ENCODE data around the gene FMC1. TPM values are rescaled to one million over a fixed set of nuclear protein-coding genes. Genes with fewer than 3 reads are reported as not detected.

Gene FMC1
- total and polyA plus RNA-seq, 2 donors (not counting 1 experiment from before 2014, with no cell fraction given) = 10.1 to 23.0 TPM

DNA sequence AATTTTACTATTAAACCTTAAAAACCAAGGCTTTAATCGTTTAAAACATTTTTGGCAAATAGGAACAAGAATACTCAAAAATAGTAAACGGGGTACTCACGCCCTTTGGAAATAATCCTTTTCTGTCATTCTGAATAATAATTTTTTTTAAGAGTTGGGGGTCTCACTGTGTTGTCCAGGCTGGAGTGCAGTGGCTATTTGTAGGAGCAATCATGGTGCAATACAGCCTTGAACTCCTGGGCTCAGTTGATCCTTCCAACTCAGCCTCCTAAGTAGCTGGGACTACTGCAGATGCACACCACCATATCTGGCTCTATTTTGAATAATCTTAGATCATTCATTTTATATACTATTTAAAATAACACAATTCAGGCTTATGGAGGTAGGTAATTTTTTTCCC is 43.5 kb downstream of the FMC1 start:
- TF ChIP-seq EZH2 (IDR thresholded peaks at IDR 0.05; ENCODE audit: low read length, missing control alignments) = no peak
- TF ChIP-seq, protein P1, sequence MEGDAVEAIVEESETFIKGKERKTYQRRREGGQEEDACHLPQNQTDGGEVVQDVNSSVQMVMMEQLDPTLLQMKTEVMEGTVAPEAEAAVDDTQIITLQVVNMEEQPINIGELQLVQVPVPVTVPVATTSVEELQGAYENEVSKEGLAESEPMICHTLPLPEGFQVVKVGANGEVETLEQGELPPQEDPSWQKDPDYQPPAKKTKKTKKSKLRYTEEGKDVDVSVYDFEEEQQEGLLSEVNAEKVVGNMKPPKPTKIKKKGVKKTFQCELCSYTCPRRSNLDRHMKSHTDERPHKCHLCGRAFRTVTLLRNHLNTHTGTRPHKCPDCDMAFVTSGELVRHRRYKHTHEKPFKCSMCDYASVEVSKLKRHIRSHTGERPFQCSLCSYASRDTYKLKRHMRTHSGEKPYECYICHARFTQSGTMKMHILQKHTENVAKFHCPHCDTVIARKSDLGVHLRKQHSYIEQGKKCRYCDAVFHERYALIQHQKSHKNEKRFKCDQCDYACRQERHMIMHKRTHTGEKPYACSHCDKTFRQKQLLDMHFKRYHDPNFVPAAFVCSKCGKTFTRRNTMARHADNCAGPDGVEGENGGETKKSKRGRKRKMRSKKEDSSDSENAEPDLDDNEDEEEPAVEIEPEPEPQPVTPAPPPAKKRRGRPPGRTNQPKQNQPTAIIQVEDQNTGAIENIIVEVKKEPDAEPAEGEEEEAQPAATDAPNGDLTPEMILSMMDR (conservative IDR thresholded peaks at IDR 0.05 in 1 of 2, IDR thresholded peaks at IDR 0.05 in 1 of 2; ENCODE audit: low read depth in 1 of 2, low read length in 2 of 2) = no peak
- no peak overlapping the region for H3K9ac ChIP-seq (ENCODE audit: insufficient read depth, low read length)
- no peak overlapping the region for H3K27ac ChIP-seq (ENCODE audit: insufficient read depth, low read length)
- no peaks in the 10 kb centered on the region for H3K9me3 ChIP-seq (ENCODE audit: control insufficient read depth, insufficient read depth, low read depth, low read length)
- no peaks in the 10 kb centered on the region for H3K36me3 ChIP-seq (ENCODE audit: control insufficient read depth, insufficient read depth, low read length)
- H4K20me1 ChIP-seq (ENCODE audit: control insufficient read depth, extremely low read depth, insufficient read depth, low read length) = no peaks in the 10 kb centered on the region
- peaks cover 30% of the 10 kb centered on the region for H3K79me2 ChIP-seq (ENCODE audit: control insufficient read depth, insufficient read depth, low read length)
- DNase-seq (ENCODE audit: low read depth in 2 of 2) = no peak
- H3K27me3 ChIP-seq (ENCODE audit: control insufficient read depth, insufficient read depth, low read length) = no peaks in the 10 kb centered on the region
- no peak overlapping the region for H2AFZ ChIP-seq (ENCODE audit: low read length)
- no peaks in the 10 kb centered on the region for H3K4me1 ChIP-seq (ENCODE audit: control insufficient read depth, extremely low read depth, insufficient read depth, low read length)
- no peak overlapping the region for H3K4me2 ChIP-seq (ENCODE audit: extremely low read depth, insufficient read depth, low read length)
- H3K4me3 ChIP-seq (replicated peaks in 1 of 4; ENCODE audit: control extremely low read depth in 1 of 4, insufficient read depth in 1 of 4, low read depth in 3 of 4, low read length in 4 of 4) = no peak overlapping the region

DNA sequence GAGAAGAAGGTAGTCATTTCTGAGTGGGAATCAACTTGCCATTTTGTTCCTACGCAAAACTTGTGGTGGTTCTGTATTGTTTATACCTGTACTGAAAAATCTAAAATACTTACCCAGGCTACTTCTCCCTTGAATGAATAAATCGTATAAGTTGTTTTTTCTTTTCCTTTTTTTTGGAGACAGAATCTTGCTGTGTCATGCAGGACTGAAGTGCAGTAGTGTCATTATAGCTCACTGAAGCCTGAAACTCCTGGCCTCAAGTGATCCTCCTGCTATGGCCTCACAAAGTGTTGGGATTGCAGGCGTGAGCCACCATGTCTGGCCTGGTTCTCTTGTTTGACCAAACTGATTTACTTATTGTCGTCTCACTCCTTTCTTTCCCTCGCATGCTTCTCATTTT is 46.5 kb downstream of the FMC1 start:
- peaks cover 33% of the 10 kb centered on the region for H3K79me2 ChIP-seq (ENCODE audit: control insufficient read depth, insufficient read depth, low read length)
- no peaks in the 10 kb centered on the region for H3K27me3 ChIP-seq (ENCODE audit: control insufficient read depth, insufficient read depth, low read length)
- no peaks in the 10 kb centered on the region for H3K9me3 ChIP-seq (ENCODE audit: control insufficient read depth, insufficient read depth, low read depth, low read length)
- H2AFZ ChIP-seq (ENCODE audit: low read length) = no peak overlapping the region
- no peak for TF ChIP-seq EZH2 (IDR thresholded peaks at IDR 0.05; ENCODE audit: low read length, missing control alignments)
- TF ChIP-seq, protein P1 (conservative IDR thresholded peaks at IDR 0.05 in 1 of 2, IDR thresholded peaks at IDR 0.05 in 1 of 2; ENCODE audit: low read depth in 1 of 2, low read length in 2 of 2) = no peak
- H3K36me3 ChIP-seq (ENCODE audit: control insufficient read depth, insufficient read depth, low read length) = no peaks in the 10 kb centered on the region
- H3K9ac ChIP-seq (ENCODE audit: insufficient read depth, low read length) = no peak overlapping the region
- no peak overlapping the region for H3K27ac ChIP-seq (ENCODE audit: insufficient read depth, low read length)
- H3K4me2 ChIP-seq (ENCODE audit: extremely low read depth, insufficient read depth, low read length) = no peak overlapping the region
- H4K20me1 ChIP-seq (ENCODE audit: control insufficient read depth, extremely low read depth, insufficient read depth, low read length) = no peaks in the 10 kb centered on the region
- no peak overlapping the region for H3K4me3 ChIP-seq (replicated peaks in 1 of 4; ENCODE audit: control extremely low read depth in 1 of 4, insufficient read depth in 1 of 4, low read depth in 3 of 4, low read length in 4 of 4)
- H3K4me1 ChIP-seq (ENCODE audit: control insufficient read depth, extremely low read depth, insufficient read depth, low read length) = no peaks in the 10 kb centered on the region
- DNase-seq (ENCODE audit: low read depth in 2 of 2) = no peak

DNA sequence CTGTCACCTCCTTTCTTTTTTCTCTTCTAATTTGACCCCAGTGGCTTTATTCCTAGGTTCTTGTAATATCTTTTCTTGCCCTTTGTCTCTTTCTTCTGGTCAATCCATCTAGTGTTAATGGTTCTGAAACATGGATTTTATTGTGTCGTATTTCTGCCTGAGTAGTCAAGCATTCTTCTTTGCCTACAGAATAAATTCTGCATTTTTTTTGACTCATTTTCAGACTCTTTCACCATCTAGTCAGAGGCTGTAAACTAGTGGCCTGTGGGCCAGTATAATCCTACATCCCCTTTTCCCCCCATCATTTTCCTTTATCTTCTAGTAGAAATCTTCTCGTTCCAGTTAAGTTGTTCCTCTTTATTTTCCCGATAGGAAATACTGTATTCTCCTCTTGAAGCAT is 48.0 kb downstream of the FMC1 start:
- DNase-seq (ENCODE audit: low read depth in 2 of 2) = no peak
- no peak for TF ChIP-seq EZH2 (IDR thresholded peaks at IDR 0.05; ENCODE audit: low read length, missing control alignments)
- TF ChIP-seq, protein P1 (conservative IDR thresholded peaks at IDR 0.05 in 1 of 2, IDR thresholded peaks at IDR 0.05 in 1 of 2; ENCODE audit: low read depth in 1 of 2, low read length in 2 of 2) = no peak
- H3K4me1 ChIP-seq (ENCODE audit: control insufficient read depth, extremely low read depth, insufficient read depth, low read length) = no peaks in the 10 kb centered on the region
- H3K27ac ChIP-seq (ENCODE audit: insufficient read depth, low read length) = no peak overlapping the region
- H2AFZ ChIP-seq (ENCODE audit: low read length) = no peak overlapping the region
- no peak overlapping the region for H3K4me3 ChIP-seq (replicated peaks in 1 of 4; ENCODE audit: control extremely low read depth in 1 of 4, insufficient read depth in 1 of 4, low read depth in 3 of 4, low read length in 4 of 4)
- H3K4me2 ChIP-seq (ENCODE audit: extremely low read depth, insufficient read depth, low read length) = no peak overlapping the region
- H3K27me3 ChIP-seq (ENCODE audit: control insufficient read depth, insufficient read depth, low read length) = no peaks in the 10 kb centered on the region
- H3K36me3 ChIP-seq (ENCODE audit: control insufficient read depth, insufficient read depth, low read length) = no peaks in the 10 kb centered on the region
- no peaks in the 10 kb centered on the region for H4K20me1 ChIP-seq (ENCODE audit: control insufficient read depth, extremely low read depth, insufficient read depth, low read length)
- peaks cover 40% of the 10 kb centered on the region for H3K79me2 ChIP-seq (ENCODE audit: control insufficient read depth, insufficient read depth, low read length)
- no peaks in the 10 kb centered on the region for H3K9me3 ChIP-seq (ENCODE audit: control insufficient read depth, insufficient read depth, low read depth, low read length)
- no peak overlapping the region for H3K9ac ChIP-seq (ENCODE audit: insufficient read depth, low read length)

Data from fibroblast of lung (primary cell).